Measurements from ENCODE around the gene RPS24. TPM values are rescaled to one million over a fixed set of nuclear protein-coding genes. Genes with fewer than 3 reads are reported as not detected.

Gene RPS24
- total RNA-seq, 1 donor from 2014 or later, result 1,331 TPM

DNA sequence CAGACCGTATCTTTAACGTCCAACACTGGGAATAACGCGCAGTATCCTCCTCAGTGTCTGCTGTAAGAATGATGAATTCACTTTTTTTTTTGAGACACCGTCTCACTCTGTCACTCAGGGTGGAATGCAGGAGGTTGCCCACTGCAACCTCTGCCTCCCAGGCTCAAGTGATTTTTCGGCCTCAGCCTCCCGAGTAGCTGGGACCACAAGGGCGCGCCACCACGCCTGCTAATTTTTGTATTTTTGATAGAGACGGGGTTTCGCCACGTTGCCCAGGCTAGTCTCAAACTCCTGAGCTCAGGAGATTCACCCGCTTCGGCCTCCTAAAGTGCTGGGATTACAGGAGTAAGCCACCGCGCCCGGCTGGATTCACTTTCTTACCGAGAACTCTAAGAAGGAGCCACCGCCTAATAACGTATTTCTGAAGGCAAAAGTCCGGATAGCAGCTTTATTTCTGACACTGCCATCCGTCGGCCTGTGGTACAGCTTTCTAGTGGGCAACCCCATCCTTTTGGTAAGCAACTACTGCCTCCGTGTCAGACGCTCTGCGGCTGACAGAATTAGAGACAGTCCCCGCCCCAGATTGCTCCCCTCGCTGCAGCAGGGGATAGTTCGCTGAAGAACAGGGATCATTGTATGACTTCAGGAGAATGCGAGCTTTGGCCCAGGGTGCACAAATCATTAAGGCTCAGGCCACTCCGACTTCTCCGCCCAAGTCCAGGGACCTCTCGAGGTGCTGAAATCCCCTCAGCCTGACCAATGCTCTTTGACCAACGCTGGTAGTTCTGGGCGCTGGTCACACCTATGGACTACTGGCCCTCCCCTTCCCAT, 5.0 kb upstream of the RPS24 start:
- no peaks in the 10 kb centered on the region for H3K27me3 Mint-ChIP-seq (ENCODE audit: low read depth, unreplicated experiment)
- peak overlapping the region; percentile 97 for H3K9ac ChIP-seq (ENCODE audit: low read length)
- H4K20me1 ChIP-seq (ENCODE audit: insufficient read depth, low read length), result peaks cover 12% of the 10 kb centered on the region
- H3K27ac ChIP-seq (ENCODE audit: low read depth, low read length), result peak overlapping the region; percentile 80
- H3K36me3 ChIP-seq (ENCODE audit: insufficient read depth, low read length), result peaks cover 20% of the 10 kb centered on the region
- H2AFZ ChIP-seq (ENCODE audit: low read depth, low read length), result peak overlapping the region; percentile 51
- no peaks in the 10 kb centered on the region for H3K9me3 ChIP-seq (ENCODE audit: insufficient read depth, low read depth, low read length)
- peak overlapping the region; percentile 98 for H3K27ac Mint-ChIP-seq (ENCODE audit: unreplicated experiment)
- peaks cover 23% of the 10 kb centered on the region for H3K4me1 Mint-ChIP-seq (ENCODE audit: low read depth, unreplicated experiment)
- H3K4me3 ChIP-seq (ENCODE audit: insufficient read depth, low read depth, low read length), result peak overlapping the region; percentile 99
- H3K27me3 ChIP-seq (ENCODE audit: insufficient read depth, low read length), result no peaks in the 10 kb centered on the region
- no peak for FAIRE-seq
- peak; percentile 56 for DNase-seq (ENCODE audit: low read depth)
- H3K9me3 Mint-ChIP-seq (ENCODE audit: unreplicated experiment), result no peaks in the 10 kb centered on the region
- TF ChIP-seq, protein P1, sequence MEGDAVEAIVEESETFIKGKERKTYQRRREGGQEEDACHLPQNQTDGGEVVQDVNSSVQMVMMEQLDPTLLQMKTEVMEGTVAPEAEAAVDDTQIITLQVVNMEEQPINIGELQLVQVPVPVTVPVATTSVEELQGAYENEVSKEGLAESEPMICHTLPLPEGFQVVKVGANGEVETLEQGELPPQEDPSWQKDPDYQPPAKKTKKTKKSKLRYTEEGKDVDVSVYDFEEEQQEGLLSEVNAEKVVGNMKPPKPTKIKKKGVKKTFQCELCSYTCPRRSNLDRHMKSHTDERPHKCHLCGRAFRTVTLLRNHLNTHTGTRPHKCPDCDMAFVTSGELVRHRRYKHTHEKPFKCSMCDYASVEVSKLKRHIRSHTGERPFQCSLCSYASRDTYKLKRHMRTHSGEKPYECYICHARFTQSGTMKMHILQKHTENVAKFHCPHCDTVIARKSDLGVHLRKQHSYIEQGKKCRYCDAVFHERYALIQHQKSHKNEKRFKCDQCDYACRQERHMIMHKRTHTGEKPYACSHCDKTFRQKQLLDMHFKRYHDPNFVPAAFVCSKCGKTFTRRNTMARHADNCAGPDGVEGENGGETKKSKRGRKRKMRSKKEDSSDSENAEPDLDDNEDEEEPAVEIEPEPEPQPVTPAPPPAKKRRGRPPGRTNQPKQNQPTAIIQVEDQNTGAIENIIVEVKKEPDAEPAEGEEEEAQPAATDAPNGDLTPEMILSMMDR (IDR thresholded peaks at IDR 0.05; ENCODE audit: insufficient read depth, low read depth, low read length), result no peak
- no peak for TF ChIP-seq EZH2 (IDR thresholded peaks at IDR 0.05; ENCODE audit: insufficient read depth, low read length)
- peak overlapping the region; percentile 98 for H3K4me3 Mint-ChIP-seq (ENCODE audit: unreplicated experiment)
- H3K79me2 ChIP-seq (ENCODE audit: insufficient read depth, low read length), result peaks cover 32% of the 10 kb centered on the region
- H3K36me3 Mint-ChIP-seq (ENCODE audit: low read depth, unreplicated experiment), result peaks cover 20% of the 10 kb centered on the region
- H3K4me2 ChIP-seq (ENCODE audit: low read length), result peak overlapping the region; percentile 88
- H3K4me1 ChIP-seq (ENCODE audit: insufficient read depth, low read length), result peaks cover 30% of the 10 kb centered on the region

GRCh38 chr10:78029269-78030226, 4.1 kb upstream of the RPS24 start, which contains the start of gene POLR3A:
Gene POLR3A (minus strand): TSS chr10:78029515. CDS start chr10:78029407, 108 bp downstream.
- H3K4me2 ChIP-seq (ENCODE audit: low read length), result peak within 1 kb of the TSS; percentile 88
- peaks cover 17% of the 10 kb centered on the region for H4K20me1 ChIP-seq (ENCODE audit: insufficient read depth, low read length)
- peak within 1 kb of the TSS; percentile 80 for H3K27ac ChIP-seq (ENCODE audit: low read depth, low read length)
- Mint-ChIP-seq H3K4me3 (ENCODE audit: unreplicated experiment) (peak within 1 kb of the TSS; percentile 98), H3K4me1 (ENCODE audit: low read depth, unreplicated experiment) (peaks cover 23% of the 10 kb centered on the region), H3K27me3 (ENCODE audit: low read depth, unreplicated experiment) (no peaks in the 10 kb centered on the region), H3K27ac (ENCODE audit: unreplicated experiment) (peak within 1 kb of the TSS; percentile 98), H3K9me3 (ENCODE audit: unreplicated experiment) (no peaks in the 10 kb centered on the region), H3K36me3 (ENCODE audit: low read depth, unreplicated experiment) (peaks cover 16% of the 10 kb centered on the region)
- peak; percentile 99 for DNase-seq (ENCODE audit: low read depth)
- H3K4me3 ChIP-seq (ENCODE audit: insufficient read depth, low read depth, low read length), result peak within 1 kb of the TSS; percentile 99
- H2AFZ ChIP-seq (ENCODE audit: low read depth, low read length), result peak within 1 kb of the TSS; percentile 55
- no peaks in the 10 kb centered on the region for H3K27me3 ChIP-seq (ENCODE audit: insufficient read depth, low read length)
- TF ChIP-seq, protein P1 (IDR thresholded peaks at IDR 0.05; ENCODE audit: insufficient read depth, low read depth, low read length), result peak; percentile 65
- no peak for TF ChIP-seq EZH2 (IDR thresholded peaks at IDR 0.05; ENCODE audit: insufficient read depth, low read length)
- peaks cover 41% of the 10 kb centered on the region for H3K79me2 ChIP-seq (ENCODE audit: insufficient read depth, low read length)
- peaks cover 11% of the 10 kb centered on the region for H3K36me3 ChIP-seq (ENCODE audit: insufficient read depth, low read length)
- peak within 1 kb of the TSS; percentile 97 for H3K9ac ChIP-seq (ENCODE audit: low read length)
- FAIRE-seq, result no peak
- peaks cover 30% of the 10 kb centered on the region for H3K4me1 ChIP-seq (ENCODE audit: insufficient read depth, low read length)
- H3K9me3 ChIP-seq (ENCODE audit: insufficient read depth, low read depth, low read length), result no peaks in the 10 kb centered on the region
